Loucy (cell line): Measurements from ENCODE around the gene BCL2L14.

Experiments
- H2AFZ ChIP-seq: fragments of 200-600 bp; sonication (generic); 2 replicates; pipeline ENCODE4 v1.6.0; 2016; ENCODE audit warnings: antibody characterized with exemption, mild to moderate bottlenecking, low read length, moderate library complexity
- H3F3A ChIP-seq: fragments of 200-600 bp; 2 replicates; pipeline ENCODE4 v1.6.0; 2016; ENCODE audit warnings: antibody characterized with exemption, low read depth, mild to moderate bottlenecking
- H3K27me3 ChIP-seq: fragments of 200-600 bp; sonication (generic); 2 replicates; pipeline ENCODE4 v1.6.1; 2014; ENCODE audit warnings: low read length, mild to moderate bottlenecking; ENCODE audit not compliant: insufficient read depth, poor library complexity, severe bottlenecking
- H3K36me3 ChIP-seq: fragments of 200-600 bp; sonication (generic); 2 replicates; pipeline ENCODE4 v1.6.1; 2016; ENCODE audit warnings: low read length; ENCODE audit not compliant: insufficient read depth
- H3K4me1 ChIP-seq: fragments of 200-600 bp; sonication (generic); 2 replicates; pipeline ENCODE4 v1.5.1; 2014; ENCODE audit warnings: low read length, mild to moderate bottlenecking; ENCODE audit not compliant: insufficient read depth, poor library complexity, severe bottlenecking
- H3K4me2 ChIP-seq: fragments of 200-600 bp; sonication (generic); 2 replicates; pipeline ENCODE4 v1.6.0; 2014; ENCODE audit warnings: antibody characterized with exemption, low read length, low read depth, mild to moderate bottlenecking; ENCODE audit not compliant: poor library complexity, severe bottlenecking
- H3K4me3 ChIP-seq: fragments of 200-600 bp; sonication (generic); 2 replicates; pipeline ENCODE4 v1.5.1; 2014; ENCODE audit warnings: low read length, mild to moderate bottlenecking, mixed read lengths; ENCODE audit not compliant: poor library complexity, severe bottlenecking
- H3K79me2 ChIP-seq: fragments of 200-600 bp; sonication (generic); 2 replicates; pipeline ENCODE4 v1.6.1; 2014; ENCODE audit warnings: low read length; ENCODE audit not compliant: insufficient read depth
- H3K9ac ChIP-seq: fragments of 200-600 bp; sonication (generic); 2 replicates; pipeline ENCODE4 v1.6.0; 2014; ENCODE audit warnings: mild to moderate bottlenecking, low read depth, low read length, moderate library complexity; ENCODE audit not compliant: poor library complexity, severe bottlenecking
- H3K9me2 ChIP-seq: fragments of 200-600 bp; sonication (generic); replicated peaks from 2 replicates; pipeline ENCODE4 v1.6.1; 2016; ENCODE audit warnings: low read depth, low read length, mixed read lengths
- H3K9me3 ChIP-seq: fragments of 200-600 bp; sonication (generic); 2 replicates; pipeline ENCODE4 v1.6.1; 2014; ENCODE audit warnings: mild to moderate bottlenecking, antibody characterized with exemption, low read length, low read depth; ENCODE audit not compliant: insufficient read depth
- H4K20me1 ChIP-seq: fragments of 200-600 bp; sonication (generic); 2 replicates; pipeline ENCODE4 v1.6.0; 2014; ENCODE audit warnings: antibody characterized with exemption, low read length, mild to moderate bottlenecking; ENCODE audit not compliant: insufficient read depth, poor library complexity, severe bottlenecking
- CTCF ChIP-seq: fragments of 200-600 bp; sonication (generic); conservative IDR thresholded peaks from 2 replicates; pipeline ENCODE4 v1.5.1; 2014; ENCODE audit warnings: mild to moderate bottlenecking, antibody characterized with exemption, low read length
- EZH2phosphoT487 ChIP-seq: fragments of 200-600 bp; IDR thresholded peaks from 2 replicates; pipeline ENCODE4 v1.6.1; 2018; ENCODE audit warnings: antibody characterized with exemption, mild to moderate bottlenecking, moderate library complexity, borderline replicate concordance

Gene BCL2L14

GRCh38 chr12:12083688-12084087 is 12.9 kb downstream of the BCL2L14 start:
- H4K20me1 ChIP-seq, result no peaks in the 10 kb centered on the region
- H3K36me3 ChIP-seq, result no peaks in the 10 kb centered on the region
- no peak overlapping the region for H3K4me2 ChIP-seq
- no peaks in the 10 kb centered on the region for H3K27me3 ChIP-seq
- no peaks in the 10 kb centered on the region for H3K9me2 ChIP-seq
- H3K4me1 ChIP-seq, result no peaks in the 10 kb centered on the region
- H3K79me2 ChIP-seq, result no peaks in the 10 kb centered on the region
- no peak overlapping the region for H2AFZ ChIP-seq
- no peaks in the 10 kb centered on the region for H3F3A ChIP-seq
- H3K4me3 ChIP-seq, result no peak overlapping the region
- H3K9me3 ChIP-seq, result no peaks in the 10 kb centered on the region
- no peak overlapping the region for H3K9ac ChIP-seq
- no peak for TF ChIP-seq CTCF
- no peak for TF ChIP-seq EZH2phosphoT487

- Histone ChIP-seq H4K20me1 (no peaks in the 10 kb centered on the region), H3K4me3 (no peak overlapping the region), H3K27me3 (no peaks in the 10 kb centered on the region), H3K9ac (no peak overlapping the region), H3K79me2 (no peaks in the 10 kb centered on the region), H3K36me3 (no peaks in the 10 kb centered on the region), H3K4me1 (no peaks in the 10 kb centered on the region), H3K9me2 (no peaks in the 10 kb centered on the region), H3K9me3 (no peaks in the 10 kb centered on the region), H2AFZ (no peak overlapping the region), H3F3A (no peaks in the 10 kb centered on the region), H3K4me2 (no peak overlapping the region)
- TF ChIP-seq EZH2phosphoT487 (no peak), CTCF (no peak)
Observed at GRCh38 chr12:12086362-12086761, 15.6 kb downstream of the BCL2L14 start.

GRCh38 chr12:12086973-12087692 is 16.4 kb downstream of the BCL2L14 start:
- no peak overlapping the region for H3K4me3 ChIP-seq

More at GRCh38 chr12:12086973-12087692, 16.4 kb downstream of the BCL2L14 start:
- Histone ChIP-seq H4K20me1 (no peaks in the 10 kb centered on the region), H3K9me2 (no peaks in the 10 kb centered on the region), H3K4me1 (no peaks in the 10 kb centered on the region), H3K79me2 (no peaks in the 10 kb centered on the region), H3K9ac (no peak overlapping the region), H3K27me3 (no peaks in the 10 kb centered on the region), H3K4me2 (no peak overlapping the region), H3K36me3 (no peaks in the 10 kb centered on the region), H2AFZ (no peak overlapping the region), H3K9me3 (no peaks in the 10 kb centered on the region), H3F3A (no peaks in the 10 kb centered on the region)
- TF ChIP-seq EZH2phosphoT487, result no peak
- no peak for TF ChIP-seq CTCF
